NCI-H2196 (cell line): ENCODE data around the gene ADA.
A peak's percentile ranks its signal among the peaks of the same experiment; 100 is the strongest.

Source experiments
- DNase-seq: peaks from one replicate; lab custom pipeline; 2025; ENCODE audit not compliant: unreplicated experiment; lab: John Stamatoyannopoulos, UW

The ADA gene

DNA sequence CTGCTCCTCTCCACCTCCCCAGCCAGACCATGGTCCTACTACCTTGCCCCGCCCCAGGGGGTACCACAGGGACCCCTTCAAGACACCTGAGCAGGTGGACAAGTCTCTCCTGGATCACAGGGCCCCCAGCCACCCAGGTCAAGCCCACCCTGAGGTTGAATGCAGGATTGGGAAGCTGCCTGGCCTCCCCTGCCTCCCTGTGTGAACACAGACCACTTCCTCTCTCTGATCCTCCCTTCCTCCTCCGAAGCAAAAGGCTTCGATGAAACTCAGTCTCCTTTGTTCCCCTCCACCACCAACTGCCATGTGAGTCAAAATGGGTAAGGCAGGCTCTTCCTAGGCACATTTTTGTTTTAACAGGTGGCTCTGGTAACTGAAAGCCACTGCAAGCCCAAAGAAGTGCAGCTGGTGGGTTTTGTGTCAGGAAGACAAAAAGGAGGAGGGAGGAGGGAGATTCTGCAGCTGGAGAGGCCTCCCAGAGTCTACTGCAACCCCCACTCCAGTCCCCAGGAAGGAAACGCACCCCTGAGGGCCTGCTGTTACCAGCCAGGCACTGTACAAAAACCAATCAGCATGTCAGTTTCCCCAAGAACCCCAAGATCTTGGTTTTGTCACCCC is 5.4 kb downstream of the ADA start:
- DNase-seq, result peak; percentile 69

DNA sequence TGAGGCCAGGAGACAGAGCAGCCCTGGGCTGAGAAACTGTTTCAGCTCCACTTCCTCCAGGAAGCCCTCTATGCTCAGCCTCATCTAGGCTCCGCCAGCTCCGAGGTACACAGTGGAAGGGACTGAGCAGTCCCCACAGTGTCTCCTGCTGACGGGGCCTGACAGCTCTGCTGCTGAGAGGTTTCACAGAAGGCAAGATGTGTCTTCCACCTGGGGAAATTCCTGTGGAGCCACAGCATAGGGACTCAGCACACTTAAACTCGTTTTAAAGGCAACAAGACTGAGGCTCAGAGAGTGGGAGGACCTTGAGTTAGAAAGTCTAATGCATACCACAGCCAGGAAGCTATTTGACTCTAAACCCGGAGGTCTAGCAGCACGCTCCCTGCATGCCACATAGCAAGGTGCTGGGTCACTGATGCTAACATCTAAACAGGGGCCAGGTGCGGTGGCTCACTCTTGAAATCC is 6.8 kb downstream of the ADA start:
- DNase-seq, result no peak

- DNase-seq, result no peak
Observed at GRCh38 chr20:44644230-44644617, 7.3 kb downstream of the ADA start.

- peak; percentile 55 for DNase-seq
Observed at GRCh38 chr20:44643596-44644229, 7.8 kb downstream of the ADA start.

DNA sequence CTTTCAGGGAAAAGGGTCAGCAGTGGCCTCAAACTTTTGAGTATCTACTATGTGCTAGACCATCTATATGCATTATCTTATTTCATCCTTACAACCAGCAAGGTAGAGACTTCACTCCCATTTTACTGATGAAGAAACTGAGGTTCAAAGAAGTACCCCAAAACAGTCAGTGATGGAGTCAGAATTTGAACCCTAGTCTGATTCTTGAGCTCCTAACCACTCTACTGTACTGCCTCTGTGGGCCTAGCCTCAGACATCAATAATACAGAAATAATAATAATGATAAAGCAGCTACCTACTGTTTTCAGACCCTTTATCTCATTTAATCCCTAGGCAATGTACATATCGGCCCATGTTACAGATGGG is 8.4 kb downstream of the ADA start:
- no peak for DNase-seq

DNA sequence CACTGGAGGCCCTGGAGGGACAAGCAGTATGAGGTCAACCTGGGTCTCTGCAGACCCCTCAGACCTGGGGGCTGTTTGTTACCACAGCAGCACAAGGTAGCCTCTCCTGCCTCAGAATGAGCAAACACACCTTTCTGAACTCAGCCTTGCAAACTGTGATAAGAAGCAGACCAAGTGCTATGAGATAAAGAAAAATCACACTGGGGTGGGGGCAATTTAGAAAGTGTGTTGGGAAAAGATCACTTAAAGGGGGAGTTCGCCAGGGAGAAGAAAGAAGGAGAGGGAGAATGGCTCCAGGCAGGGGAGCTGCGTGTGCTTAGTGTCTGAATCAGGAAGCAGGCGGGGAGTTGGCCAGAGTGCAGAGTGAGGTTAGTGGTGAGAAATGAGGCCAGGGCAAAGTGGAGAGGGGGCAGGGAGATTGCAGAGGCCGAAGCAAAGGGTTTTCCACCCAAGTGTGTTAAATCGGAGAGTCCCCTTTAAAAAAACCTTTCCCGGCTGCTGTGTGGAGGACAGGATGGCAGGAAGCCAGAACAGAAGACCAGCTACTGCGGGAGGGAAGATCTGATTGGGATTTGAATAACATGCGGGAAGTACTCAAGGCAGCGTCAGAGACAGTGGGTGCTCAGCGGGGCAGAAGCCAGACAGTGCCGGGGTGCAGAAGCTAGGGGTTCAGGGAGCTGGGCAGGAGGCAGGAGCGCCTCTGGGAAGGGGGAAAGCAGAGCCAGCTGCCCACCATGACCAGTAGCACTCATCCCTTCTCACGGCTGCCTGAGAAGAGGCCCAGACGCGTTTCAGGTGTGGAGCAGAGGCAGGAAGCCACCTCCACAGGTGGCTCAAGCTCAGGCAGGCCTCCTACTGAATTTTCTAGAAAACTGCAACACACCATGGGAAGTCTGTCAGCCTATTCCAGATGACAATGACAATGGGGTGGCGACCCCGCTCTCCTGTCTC is 9.0 kb downstream of the ADA start:
- DNase-seq, result peak; percentile 85

DNA sequence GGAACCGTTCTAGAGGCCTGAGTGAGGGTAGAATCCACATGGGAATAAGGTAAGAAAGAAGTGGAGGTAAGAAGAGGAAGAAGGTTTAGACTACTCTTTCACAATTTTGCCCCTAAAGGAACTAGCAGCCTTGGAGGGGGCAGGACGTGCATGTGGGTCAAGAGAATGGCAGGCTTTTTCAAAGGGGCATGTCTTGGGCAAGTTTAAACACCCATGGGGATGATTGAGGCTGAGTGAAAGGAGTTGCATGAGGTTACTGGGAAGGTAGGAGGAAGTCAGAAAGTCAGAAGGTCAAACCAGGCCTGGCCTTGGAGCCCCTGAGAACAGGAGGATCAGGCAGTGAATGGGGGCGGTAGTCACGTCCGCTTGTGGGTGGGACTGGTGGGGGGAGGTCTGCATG is 10.2 kb downstream of the ADA start:
- DNase-seq, result no peak

GRCh38 chr20:44640522-44640921 is 11.0 kb downstream of the ADA start:
- no peak for DNase-seq

DNA sequence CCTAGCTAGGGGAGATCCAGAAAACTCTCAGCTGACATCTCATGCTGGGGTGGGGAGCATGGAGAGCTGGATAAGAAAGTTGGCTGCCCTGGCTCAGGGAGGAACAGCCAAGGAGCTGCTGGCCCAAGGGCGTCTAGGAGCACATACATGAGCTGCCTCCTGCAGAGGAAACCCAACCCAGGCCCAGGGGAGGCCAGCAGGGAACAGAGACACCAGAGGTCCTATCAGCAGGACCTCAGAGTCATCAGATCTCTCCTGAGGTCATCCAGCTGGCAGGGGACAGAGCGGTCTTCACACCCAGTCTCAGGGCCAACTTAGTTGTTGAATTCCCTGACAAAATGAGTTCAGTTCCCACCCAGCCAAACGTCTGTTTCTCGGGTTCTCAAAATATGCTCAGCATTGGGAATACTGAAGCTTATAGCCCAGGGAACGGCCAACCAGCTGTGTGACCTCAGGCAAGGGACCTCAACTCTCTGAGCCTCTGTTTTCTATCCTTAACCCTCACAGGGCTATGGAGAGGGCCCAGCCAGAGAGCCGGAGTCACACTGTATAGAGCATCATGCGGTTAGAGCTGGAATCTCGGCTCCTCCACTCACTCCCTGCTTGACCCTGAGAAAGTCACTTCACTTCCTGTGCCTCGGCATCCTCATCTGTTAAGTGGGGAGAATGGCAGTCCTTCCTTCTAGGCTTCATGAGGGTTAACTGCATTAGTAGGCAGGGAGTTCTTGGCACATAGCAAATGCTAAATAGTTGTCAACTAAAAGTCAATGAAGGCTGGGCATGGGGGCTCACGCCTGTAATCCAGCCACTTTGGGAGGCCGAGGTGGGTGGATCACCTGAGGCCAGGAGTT is 13.8 kb downstream of the ADA start:
- DNase-seq, result no peak

DNA sequence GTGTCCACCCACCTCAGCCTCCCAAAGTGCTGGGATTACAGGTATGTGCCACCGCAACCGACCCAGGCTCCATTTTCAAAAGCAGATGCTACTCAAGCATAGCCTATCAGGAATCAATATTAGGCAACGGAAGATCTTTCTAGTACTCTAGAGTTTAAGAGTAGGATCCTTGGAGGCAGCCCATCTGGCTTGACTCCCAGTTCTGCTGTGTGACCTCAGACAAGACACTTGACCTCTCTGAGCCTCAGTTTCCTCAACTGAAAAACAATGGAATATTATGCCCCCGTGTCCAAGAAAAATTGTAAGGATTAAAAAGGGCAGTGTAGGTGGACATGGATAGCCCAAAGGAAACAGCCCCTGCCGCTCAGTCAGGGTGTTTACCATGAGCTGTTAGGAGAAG is 14.5 kb downstream of the ADA start:
- no peak for DNase-seq

DNA sequence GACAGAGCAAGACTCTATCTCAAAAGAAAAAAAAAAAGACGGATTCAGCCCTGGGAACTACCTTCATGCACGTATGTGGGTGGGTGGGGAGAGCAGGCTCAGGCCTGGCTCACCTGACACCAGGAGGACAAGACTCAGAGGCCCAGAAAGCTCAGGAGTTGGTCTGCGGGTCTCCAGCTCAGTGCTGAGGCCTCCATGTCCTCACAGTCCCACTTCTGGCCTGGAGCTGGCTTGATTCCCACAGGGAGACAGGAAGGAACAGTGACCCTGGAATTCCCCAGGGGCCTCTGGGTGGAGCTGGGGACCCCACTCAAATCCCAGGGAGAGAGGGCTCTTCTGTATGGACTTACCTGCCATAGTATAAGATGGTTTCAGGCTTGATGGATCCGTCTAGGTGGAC is 15.6 kb downstream of the ADA start:
- no peak for DNase-seq

DNA sequence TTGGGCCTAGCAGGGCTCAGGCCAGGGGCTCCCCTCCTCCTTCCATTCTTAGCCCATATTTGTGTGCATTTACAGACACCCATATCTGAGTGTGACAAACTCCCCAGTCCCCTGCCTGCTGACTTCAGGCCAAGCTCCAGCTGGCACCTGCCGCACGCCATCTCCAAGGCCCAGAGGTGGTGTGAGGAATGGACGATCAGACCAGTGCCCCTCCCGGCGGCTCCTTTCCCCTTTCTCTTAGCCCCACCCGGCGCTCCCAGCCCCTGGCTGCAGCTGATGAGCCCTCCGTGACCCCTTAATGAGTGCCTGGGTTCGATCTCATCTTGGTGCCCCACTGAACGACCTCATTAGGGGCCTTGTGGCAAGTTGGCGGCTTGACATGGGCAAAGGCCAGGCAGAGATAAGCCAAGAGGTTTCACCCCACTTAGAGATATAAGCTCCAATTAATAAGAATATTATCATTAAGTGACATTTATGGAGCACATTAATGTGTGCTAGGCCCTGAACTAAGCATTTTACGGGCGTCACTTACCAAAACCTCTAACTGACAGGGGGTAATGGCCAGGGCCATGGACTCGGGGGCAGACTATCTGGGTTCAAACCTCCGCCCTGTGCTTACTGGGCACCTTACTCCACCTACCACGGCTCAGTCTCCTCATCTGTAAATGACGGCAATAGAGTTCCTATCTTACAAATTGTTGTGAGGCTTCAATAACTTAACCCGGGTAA is 17.5 kb downstream of the ADA start:
- no peak for DNase-seq

GRCh38 chr20:44633187-44633810 is 18.2 kb downstream of the ADA start:
- DNase-seq, result no peak

- no peak for DNase-seq
Observed at GRCh38 chr20:44632103-44632752, 19.3 kb downstream of the ADA start.

DNA sequence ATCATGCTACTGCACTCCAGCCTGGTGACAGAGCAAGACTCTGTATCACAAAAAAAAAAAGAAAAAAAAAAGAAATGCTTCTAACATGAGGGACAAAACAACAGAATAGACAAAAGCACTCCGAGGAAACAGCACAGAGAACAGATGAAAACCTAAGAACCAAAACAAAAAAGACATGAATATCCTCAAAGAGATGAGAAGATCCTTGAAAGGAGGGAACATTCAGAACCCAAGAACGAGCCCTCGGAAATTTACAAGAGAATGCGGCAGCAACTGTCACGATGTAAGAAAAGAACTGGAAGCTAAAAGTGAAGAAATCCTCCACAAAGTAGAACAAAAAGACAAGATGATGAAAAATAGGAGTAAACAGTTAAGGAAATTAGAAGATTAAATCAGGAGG is 21.2 kb downstream of the ADA start:
- DNase-seq, result no peak

DNA sequence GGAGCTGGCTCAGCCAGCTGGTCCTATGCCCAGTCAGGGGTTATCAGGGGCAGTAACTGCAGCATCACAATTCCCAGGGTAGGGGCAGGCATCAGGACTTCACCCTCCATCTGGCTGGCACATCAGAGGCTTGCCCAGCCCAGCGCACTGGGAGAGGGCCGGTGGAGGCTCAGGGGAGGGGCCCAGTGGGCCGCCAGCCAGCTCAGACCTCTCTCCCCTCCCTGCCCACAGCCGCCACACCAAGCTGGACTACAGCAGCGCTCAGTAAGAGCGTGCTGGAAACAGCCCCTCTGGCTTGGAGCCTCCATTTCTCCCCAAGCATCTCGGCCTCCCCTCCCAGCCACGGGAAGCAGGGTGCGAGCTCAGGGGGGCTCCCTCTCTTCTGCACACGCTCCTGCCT is 22.0 kb downstream of the ADA start:
- no peak for DNase-seq

DNA sequence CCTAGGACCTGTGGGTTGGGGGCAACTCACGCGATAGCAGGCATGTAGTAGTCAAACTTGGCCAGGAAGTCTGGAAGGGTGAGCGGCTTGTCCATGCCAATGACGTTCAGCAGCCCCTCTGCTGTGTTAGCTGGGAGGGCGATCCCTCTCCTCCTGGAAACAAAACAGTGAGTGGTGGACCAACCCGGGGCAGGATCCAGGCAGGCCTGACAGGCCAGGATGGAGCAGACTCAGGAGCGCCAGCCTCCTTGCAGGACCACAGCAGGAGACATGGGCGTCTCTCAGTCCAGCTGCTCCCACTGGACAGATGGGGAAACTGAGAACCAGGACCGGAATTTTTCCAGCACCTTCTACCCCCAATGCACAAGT is 22.5 kb downstream of the ADA start:
- DNase-seq, result no peak

DNA sequence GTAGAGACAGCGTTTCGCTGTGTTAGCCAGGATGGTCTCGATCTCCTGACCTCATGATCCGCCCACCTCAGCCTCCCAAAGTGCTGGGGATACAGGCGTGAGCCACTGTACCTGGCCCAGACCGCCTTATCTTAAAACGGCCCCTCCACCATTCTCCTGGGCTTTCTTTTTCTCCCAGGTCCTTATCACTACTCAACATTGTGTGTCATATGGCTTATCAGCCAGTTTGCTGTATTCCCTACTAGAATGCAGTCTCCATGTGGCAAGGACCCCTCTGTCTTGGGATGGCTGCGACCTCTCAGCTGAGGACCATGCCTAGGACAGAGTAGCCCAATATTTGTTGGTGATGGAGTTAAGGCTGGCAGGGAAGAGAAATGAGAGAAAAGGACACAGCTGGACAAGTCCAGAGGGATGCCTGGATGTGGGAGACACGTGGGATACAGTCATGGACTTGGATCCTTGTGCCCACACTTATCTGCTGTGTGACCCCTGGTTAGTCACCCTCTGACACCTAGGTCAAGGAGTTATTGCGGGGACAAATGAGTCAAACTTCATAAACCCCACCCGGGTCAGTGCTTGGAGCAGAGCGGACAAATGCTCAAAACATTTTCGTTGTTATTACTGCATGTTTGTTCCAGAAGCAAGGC is 24.0 kb downstream of the ADA start:
- no peak for DNase-seq

- DNase-seq, result no peak
Observed at GRCh38 chr20:44626278-44626677, 25.2 kb downstream of the ADA start.
